ENCODE results near the gene TEX13C. TPM values are rescaled to one million over a fixed set of nuclear protein-coding genes. Genes with fewer than 3 reads are reported as not detected.

TEX13C gene
- total and polyA plus RNA-seq, 2 of the 8 experiments (the other 6 are each of a cell fraction or from before 2014, with no cell fraction given), result 0.03 to 0.09 TPM

- H3K4ac ChIP-seq (replicated peaks; ENCODE audit: insufficient read length, low read depth, low read length), result no peak overlapping the region
- H3K4me1 ChIP-seq (replicated peaks in 1 of 4; ENCODE audit: control insufficient read depth in 3 of 4, insufficient read depth in 4 of 4, low read length in 3 of 4), result no peaks in the 10 kb centered on the region
- ChIA-PET POLR2A (ENCODE audit: partially characterized antibody) (no interaction called here), CTCF (ENCODE audit: partially characterized antibody) (no interaction called here)
- no peak overlapping the region for H3K27ac ChIP-seq (ENCODE audit: low read depth, low read length)
- no peak overlapping the region for H2AFZ ChIP-seq (ENCODE audit: low read length)
- H3K4me2 ChIP-seq (ENCODE audit: insufficient read depth in 1 of 2, low read depth in 2 of 2, low read length in 2 of 2), result no peak overlapping the region
- H4K8ac ChIP-seq (ENCODE audit: extremely low read depth, insufficient read depth, low read length), result no peak overlapping the region
- H3K56ac ChIP-seq (replicated peaks; ENCODE audit: insufficient read length, low read depth, low read length), result no peak overlapping the region
- DNase-seq (ENCODE audit: low read depth in 1 of 2, low spot score in 2 of 2) (no peak), FAIRE-seq (no peak)
- no peaks in the 10 kb centered on the region for H3K36me3 ChIP-seq (ENCODE audit: control insufficient read depth in 2 of 4, insufficient read depth in 4 of 4, low read length in 3 of 4)
- no peak overlapping the region for H3K9ac ChIP-seq (replicated peaks in 1 of 4; ENCODE audit: extremely low read depth in 1 of 4, low read depth in 3 of 4, low read length in 3 of 4)
- H3K27me3 ChIP-seq (replicated peaks in 1 of 4; ENCODE audit: control insufficient read depth in 3 of 4, extremely low read depth in 1 of 4, insufficient read depth in 3 of 4, low read length in 3 of 4), result no peaks in the 10 kb centered on the region
- H3K14ac ChIP-seq (ENCODE audit: insufficient read length), result no peak overlapping the region
- no peak overlapping the region for H2BK15ac ChIP-seq (ENCODE audit: low read length)
- no peaks in the 10 kb centered on the region for H3K9me3 ChIP-seq (ENCODE audit: insufficient read depth in 2 of 2, low read depth in 1 of 2, low read length in 1 of 2)
- H4K91ac ChIP-seq (replicated peaks; ENCODE audit: insufficient read length, low read length), result no peak overlapping the region
- no peaks in the 10 kb centered on the region for H4K20me1 ChIP-seq (replicated peaks in 1 of 2; ENCODE audit: control insufficient read depth in 1 of 2, insufficient read depth in 2 of 2, low read length in 2 of 2)
- no peaks in the 10 kb centered on the region for H3K79me1 ChIP-seq (ENCODE audit: low read depth, low read length)
- H3K4me3 ChIP-seq (ENCODE audit: extremely low read depth in 1 of 4, insufficient read depth in 2 of 4, low read depth in 3 of 4, low read length in 4 of 4), result no peak overlapping the region
- no peak overlapping the region for H2AK5ac ChIP-seq (ENCODE audit: low read depth, low read length)
- H3K23ac ChIP-seq (ENCODE audit: insufficient read length), result no peak overlapping the region
- H2BK5ac ChIP-seq (ENCODE audit: low read depth, low read length), result no peak overlapping the region
- no peaks in the 10 kb centered on the region for H3K23me2 ChIP-seq (ENCODE audit: low read depth, low read length)
- no peak overlapping the region for H4K5ac ChIP-seq (ENCODE audit: insufficient read length, low read depth, low read length)
- no peak overlapping the region for H2BK20ac ChIP-seq (ENCODE audit: low read length)
- no peaks in the 10 kb centered on the region for H3K79me2 ChIP-seq (ENCODE audit: control insufficient read depth in 1 of 2, insufficient read depth in 2 of 2, low read length in 2 of 2)
- no peak overlapping the region for H2BK12ac ChIP-seq (ENCODE audit: low read depth, low read length)
- no peak overlapping the region for H3K18ac ChIP-seq (ENCODE audit: extremely low read depth, low read length)
- H2BK120ac ChIP-seq (replicated peaks; ENCODE audit: low read depth, low read length), result no peak overlapping the region
- TF ChIP-seq RXRA (IDR thresholded peaks at IDR 0.05; ENCODE audit: insufficient read depth, low read depth, low read length) (no peak), RNF2 (IDR thresholded peaks at IDR 0.05; ENCODE audit: borderline replicate concordance, low read depth, low read length, missing control alignments, poor library complexity, severe bottlenecking) (no peak), POU5F1 (IDR thresholded peaks at IDR 0.05; ENCODE audit: low read depth, low read length) (no peak), YY1 (IDR thresholded peaks at IDR 0.05; ENCODE audit: low read depth, low read length) (no peak), CEBPB (IDR thresholded peaks at IDR 0.05; ENCODE audit: low read depth, low read length) (no peak), SIN3A (conservative IDR thresholded peaks at IDR 0.05 in 1 of 2, IDR thresholded peaks at IDR 0.05 in 1 of 2; ENCODE audit: low read depth in 1 of 2, low read length in 2 of 2) (no peak), POLR2A (IDR thresholded peaks at IDR 0.05; ENCODE audit: control extremely low read depth in 1 of 2, low read depth in 2 of 2, low read length in 2 of 2) (no peak), CTCF (IDR thresholded peaks at IDR 0.05; ENCODE audit: control extremely low read depth in 1 of 3, insufficient read depth in 1 of 3, low read depth in 1 of 3, low read length in 3 of 3) (no peak), CTBP2 (IDR thresholded peaks at IDR 0.05; ENCODE audit: borderline replicate concordance, insufficient read depth, insufficient read length, low read length) (no peak), SP2 (IDR thresholded peaks at IDR 0.05; ENCODE audit: low read length) (no peak), NANOG (IDR thresholded peaks at IDR 0.05; ENCODE audit: insufficient read depth, low read depth, low read length, poor library complexity, severe bottlenecking) (no peak), SIRT6 (IDR thresholded peaks at IDR 0.05; ENCODE audit: low read length) (no peak), RBBP5 (IDR thresholded peaks at IDR 0.05; ENCODE audit: borderline replicate concordance, low read depth, low read length) (no peak)
Observed at GRCh38 chrX:125291124-125291523, 28.5 kb upstream of the TEX13C start.

Data from H1 (cell line).